ENCODE measurements around the gene ZNF662. TPM values are rescaled to one million over a fixed set of nuclear protein-coding genes. Genes with fewer than 3 reads are reported as not detected.
"Not testable (repeated sequence)": the region's sequence is repeated elsewhere in the genome, so short reads cannot be mapped to it uniquely, and the experiment has no call there.

Gene ZNF662
- total RNA-seq, 1 donor from 2014 or later = not detected

DNA sequence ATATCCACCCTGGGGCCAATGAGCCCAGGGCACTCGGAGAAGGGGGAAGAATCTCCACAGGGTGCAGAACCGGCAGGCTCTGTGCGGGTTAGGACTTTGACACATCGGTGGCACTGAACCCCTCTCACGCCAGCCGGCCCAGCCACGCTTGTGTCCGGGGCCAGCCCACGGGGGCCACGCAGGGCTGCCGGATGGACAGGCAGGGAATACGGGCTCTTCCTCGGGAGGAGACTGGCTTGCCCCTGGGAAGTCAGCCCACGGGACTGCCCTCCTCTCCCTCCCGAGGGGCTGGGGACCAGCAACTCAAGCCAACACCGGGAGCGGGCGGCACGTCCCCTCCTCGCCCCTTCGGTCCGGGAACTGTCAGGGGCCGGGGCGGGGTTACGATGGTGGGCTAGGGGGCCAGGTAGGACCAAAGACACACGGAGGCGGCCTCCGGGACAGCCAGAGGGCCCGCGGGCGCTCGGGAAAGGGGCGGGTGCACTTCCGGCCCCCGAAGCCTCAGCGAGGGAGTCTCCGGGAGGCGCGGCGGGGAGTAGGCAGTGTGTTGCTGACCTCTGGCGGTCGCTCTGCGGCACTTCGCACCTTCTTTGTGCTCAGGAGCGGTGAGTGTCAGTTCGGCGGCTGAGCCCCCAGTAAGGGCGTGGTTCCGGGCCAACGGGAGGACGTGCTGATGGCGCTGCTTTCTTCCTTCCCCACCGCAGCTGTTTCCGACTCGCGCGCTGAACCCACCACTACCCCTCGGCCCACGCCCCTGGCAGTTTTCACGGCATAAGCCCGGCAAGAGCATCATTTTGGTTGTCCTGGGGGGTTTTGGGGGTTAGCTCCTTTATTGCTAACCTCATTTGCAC is 25.1 kb upstream of the ZNF662 start:
- Mint-ChIP-seq H3K27me3 (peaks cover 18% of the 10 kb centered on the region), H3K27ac (peak overlapping the region; percentile 72), H3K36me3 (no peaks in the 10 kb centered on the region), H3K4me3 (peak overlapping the region; percentile 90), H3K9me3 (no peaks in the 10 kb centered on the region), H3K4me1 (ENCODE audit: unreplicated experiment) (peaks cover 8% of the 10 kb centered on the region)
- DNase-seq (ENCODE audit: extremely low spot score, unreplicated experiment) = peak; percentile 85
- TF ChIP-seq, protein P1, sequence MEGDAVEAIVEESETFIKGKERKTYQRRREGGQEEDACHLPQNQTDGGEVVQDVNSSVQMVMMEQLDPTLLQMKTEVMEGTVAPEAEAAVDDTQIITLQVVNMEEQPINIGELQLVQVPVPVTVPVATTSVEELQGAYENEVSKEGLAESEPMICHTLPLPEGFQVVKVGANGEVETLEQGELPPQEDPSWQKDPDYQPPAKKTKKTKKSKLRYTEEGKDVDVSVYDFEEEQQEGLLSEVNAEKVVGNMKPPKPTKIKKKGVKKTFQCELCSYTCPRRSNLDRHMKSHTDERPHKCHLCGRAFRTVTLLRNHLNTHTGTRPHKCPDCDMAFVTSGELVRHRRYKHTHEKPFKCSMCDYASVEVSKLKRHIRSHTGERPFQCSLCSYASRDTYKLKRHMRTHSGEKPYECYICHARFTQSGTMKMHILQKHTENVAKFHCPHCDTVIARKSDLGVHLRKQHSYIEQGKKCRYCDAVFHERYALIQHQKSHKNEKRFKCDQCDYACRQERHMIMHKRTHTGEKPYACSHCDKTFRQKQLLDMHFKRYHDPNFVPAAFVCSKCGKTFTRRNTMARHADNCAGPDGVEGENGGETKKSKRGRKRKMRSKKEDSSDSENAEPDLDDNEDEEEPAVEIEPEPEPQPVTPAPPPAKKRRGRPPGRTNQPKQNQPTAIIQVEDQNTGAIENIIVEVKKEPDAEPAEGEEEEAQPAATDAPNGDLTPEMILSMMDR (conservative IDR thresholded peaks at IDR 0.05) = peak; percentile 94

- H3K36me3 Mint-ChIP-seq; H3K9me3 Mint-ChIP-seq; H3K4me3 Mint-ChIP-seq; DNase-seq (ENCODE audit: extremely low spot score, unreplicated experiment); H3K4me1 Mint-ChIP-seq (ENCODE audit: unreplicated experiment); H3K27ac Mint-ChIP-seq: not testable (repeated sequence)
- H3K27me3 Mint-ChIP-seq = peaks cover 15% of the 10 kb centered on the region
These were observed 22.6 kb upstream of the ZNF662 start for GRCh38 chr3:42883251-42883930.

GRCh38 chr3:42884324-42884723 is 21.6 kb upstream of the ZNF662 start:
- H3K27ac Mint-ChIP-seq = no peak overlapping the region
- peaks cover 20% of the 10 kb centered on the region for H3K27me3 Mint-ChIP-seq
- TF ChIP-seq, protein P1 (conservative IDR thresholded peaks at IDR 0.05) = no peak
- H3K4me3 Mint-ChIP-seq = no peak overlapping the region
- no peaks in the 10 kb centered on the region for H3K9me3 Mint-ChIP-seq
- no peak for DNase-seq (ENCODE audit: extremely low spot score, unreplicated experiment)
- H3K4me1 Mint-ChIP-seq (ENCODE audit: unreplicated experiment) = peaks cover 8% of the 10 kb centered on the region
- no peaks in the 10 kb centered on the region for H3K36me3 Mint-ChIP-seq

GRCh38 chr3:42886294-42886822 is 19.6 kb upstream of the ZNF662 start:
- DNase-seq (ENCODE audit: extremely low spot score, unreplicated experiment) = no peak
- Mint-ChIP-seq H3K4me1 (ENCODE audit: unreplicated experiment) (peaks cover 3% of the 10 kb centered on the region), H3K27ac (no peak overlapping the region), H3K27me3 (peaks cover 18% of the 10 kb centered on the region), H3K36me3 (no peaks in the 10 kb centered on the region), H3K4me3 (no peak overlapping the region), H3K9me3 (no peaks in the 10 kb centered on the region)
- TF ChIP-seq, protein P1 (conservative IDR thresholded peaks at IDR 0.05) = no peak

GRCh38 chr3:42887084-42887483 is 18.9 kb upstream of the ZNF662 start:
- no peaks in the 10 kb centered on the region for H3K9me3 Mint-ChIP-seq
- DNase-seq (ENCODE audit: extremely low spot score, unreplicated experiment) = no peak
- no peaks in the 10 kb centered on the region for H3K36me3 Mint-ChIP-seq
- H3K27ac Mint-ChIP-seq = no peak overlapping the region
- no peak overlapping the region for H3K4me3 Mint-ChIP-seq
- no peaks in the 10 kb centered on the region for H3K4me1 Mint-ChIP-seq (ENCODE audit: unreplicated experiment)
- peaks cover 18% of the 10 kb centered on the region for H3K27me3 Mint-ChIP-seq
- TF ChIP-seq, protein P1 (conservative IDR thresholded peaks at IDR 0.05) = no peak

DNA sequence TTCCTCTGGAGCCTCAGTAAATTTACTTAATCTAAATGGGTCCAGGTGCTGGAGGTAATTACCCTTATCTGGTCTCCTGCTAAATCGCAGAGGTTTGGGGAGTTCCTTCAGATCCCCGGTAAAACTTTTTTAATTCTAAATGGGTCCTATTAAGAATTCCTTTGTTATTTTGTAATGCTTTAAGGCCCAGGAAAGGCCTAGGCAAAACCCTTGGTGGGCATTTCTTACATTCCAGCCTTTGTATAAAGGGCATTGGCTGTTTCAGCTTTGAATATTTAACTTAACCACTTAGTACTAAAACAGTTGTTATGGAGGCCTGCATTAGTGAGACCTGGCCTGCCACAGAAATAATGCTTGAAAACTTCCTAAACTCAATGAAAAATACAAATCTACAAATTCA is 14.9 kb upstream of the ZNF662 start:
- no peak overlapping the region for H3K27ac Mint-ChIP-seq
- TF ChIP-seq, protein P1 (conservative IDR thresholded peaks at IDR 0.05) = no peak
- H3K27me3 Mint-ChIP-seq = peaks cover 18% of the 10 kb centered on the region
- H3K4me3 Mint-ChIP-seq = no peak overlapping the region
- H3K4me1 Mint-ChIP-seq (ENCODE audit: unreplicated experiment) = no peaks in the 10 kb centered on the region
- H3K9me3 Mint-ChIP-seq = no peaks in the 10 kb centered on the region
- DNase-seq (ENCODE audit: extremely low spot score, unreplicated experiment) = no peak
- H3K36me3 Mint-ChIP-seq = no peaks in the 10 kb centered on the region
